Smooth muscle cell (in vitro differentiated cells): ENCODE measurements around the gene PITPNC1. TPM values are rescaled to one million over a fixed set of nuclear protein-coding genes. Genes with fewer than 3 reads are reported as not detected.

Experiments used
- DNase-seq: peaks from one replicate; lab custom pipeline; 2025; ENCODE audit not compliant: unreplicated experiment; lab: John Stamatoyannopoulos, UW
- H2AFZ ChIP-seq: fragments of 200-600 bp; sonication (generic); 2 replicates; pipeline ENCODE4 v1.6.0; 2016; ENCODE audit warnings: antibody characterized with exemption, low read depth, mild to moderate bottlenecking
- H3F3A ChIP-seq: fragments of 200-600 bp; sonication (generic); 2 replicates; pipeline ENCODE4 v1.6.0; 2017; ENCODE audit warnings: antibody characterized with exemption, low read depth
- H3K27ac ChIP-seq: fragments of 200-600 bp; sonication (generic); 2 replicates; pipeline ENCODE4 v1.5.1; 2016; ENCODE audit warnings: low read depth, mild to moderate bottlenecking
- H3K27me3 ChIP-seq: fragments of 200-600 bp; sonication (generic); 2 replicates; pipeline ENCODE4 v1.6.1; 2016; ENCODE audit warnings: low read depth, mild to moderate bottlenecking
- H3K36me3 ChIP-seq: fragments of 200-600 bp; sonication (generic); 2 replicates; pipeline ENCODE4 v1.5.1; 2016; ENCODE audit warnings: low read depth
- H3K4me1 ChIP-seq: fragments of 200-600 bp; sonication (generic); 2 replicates; pipeline ENCODE4 v1.5.1; 2016; ENCODE audit warnings: low read depth
- H3K4me2 ChIP-seq: fragments of 200-600 bp; sonication (generic); 2 replicates; pipeline ENCODE4 v1.6.0; 2016; ENCODE audit warnings: mild to moderate bottlenecking
- H3K4me3 ChIP-seq: fragments of 200-600 bp; sonication (generic); 2 replicates; pipeline ENCODE4 v1.5.1; 2016; ENCODE audit warnings: mild to moderate bottlenecking
- H3K79me2 ChIP-seq: fragments of 200-600 bp; sonication (generic); 2 replicates; pipeline ENCODE4 v1.6.0; 2016; ENCODE audit warnings: low read depth, mild to moderate bottlenecking
- H3K9ac ChIP-seq: fragments of 200-600 bp; sonication (generic); 2 replicates; pipeline ENCODE4 v1.6.0; 2016; ENCODE audit warnings: low read depth
- H3K9me3 ChIP-seq: fragments of 200-600 bp; sonication (generic); replicated peaks from 2 replicates; pipeline ENCODE4 v1.5.1; 2016; ENCODE audit warnings: low read depth
- H4K20me1 ChIP-seq: fragments of 200-600 bp; sonication (generic); 2 replicates; pipeline ENCODE4 v1.6.0; 2016; ENCODE audit warnings: low read depth
- WGBS: methylation state at CpG from one replicate; pipeline ENCODE4 v1.1.7; 2016; ENCODE audit warnings: low lambda C conversion rate; 5-methylcytosine and 5-hydroxymethylcytosine counted together
- polyA plus RNA-seq: library from polyadenylated mRNA; unstranded; fragments of >200 nt; fragmentation: Nextera tagmentation; extraction: Ambion mirVana; gene quantifications from 2 replicates; pipeline ENCODE4 v1.2.1, GENCODE V29; 2016
- total RNA-seq: library from RNA; depleted of rRNA; stranded (reverse); fragments of >200 nt; gene quantifications from 2 replicates; pipeline ENCODE4 v1.2.3, GENCODE V29; 2014
- TF ChIP-seq, protein P1 (sequence below): fragments of 200-600 bp; sonication (generic); IDR thresholded peaks from 2 replicates; pipeline ENCODE4 v1.5.1; 2017; ENCODE audit warnings: borderline replicate concordance, mild to moderate bottlenecking, antibody characterized with exemption; ENCODE audit not compliant: insufficient read depth, poor library complexity, severe bottlenecking

PITPNC1 gene
- total and polyA plus RNA-seq, 2 experiments from 2014 or later = 9.6 to 12.5 TPM

DNA sequence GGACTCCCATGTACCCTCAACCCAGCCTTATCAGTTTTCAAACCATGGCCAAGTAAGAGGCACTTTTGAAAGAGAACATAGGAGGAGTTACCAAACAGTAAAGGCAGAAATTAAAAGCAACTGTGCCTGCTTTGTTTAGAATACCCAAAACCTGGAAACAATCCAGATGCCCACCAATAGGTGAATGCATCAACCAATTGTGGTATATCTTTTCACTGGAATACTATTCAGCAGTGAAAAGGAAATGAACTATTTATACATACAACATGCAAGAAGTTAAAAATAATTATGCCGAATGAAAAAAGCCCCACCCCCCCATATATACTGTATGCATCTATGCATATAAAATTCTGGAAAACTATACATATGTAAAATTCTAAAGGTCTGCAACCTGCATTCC, 37.0 kb downstream of the PITPNC1 start:
- Histone ChIP-seq H4K20me1 (no peaks in the 10 kb centered on the region), H3K27ac (no peak overlapping the region), H3F3A (no peaks in the 10 kb centered on the region), H3K36me3 (no peaks in the 10 kb centered on the region), H3K4me3 (no peak overlapping the region), H3K9me3 (no peaks in the 10 kb centered on the region), H3K27me3 (no peaks in the 10 kb centered on the region), H3K9ac (no peak overlapping the region), H3K4me1 (no peaks in the 10 kb centered on the region), H3K4me2 (no peak overlapping the region), H3K79me2 (no peaks in the 10 kb centered on the region), H2AFZ (no peak overlapping the region)
- DNase-seq = no peak
- WGBS = 59% methylated on average over 1 of the region's 1 CpG
- TF ChIP-seq, protein P1, sequence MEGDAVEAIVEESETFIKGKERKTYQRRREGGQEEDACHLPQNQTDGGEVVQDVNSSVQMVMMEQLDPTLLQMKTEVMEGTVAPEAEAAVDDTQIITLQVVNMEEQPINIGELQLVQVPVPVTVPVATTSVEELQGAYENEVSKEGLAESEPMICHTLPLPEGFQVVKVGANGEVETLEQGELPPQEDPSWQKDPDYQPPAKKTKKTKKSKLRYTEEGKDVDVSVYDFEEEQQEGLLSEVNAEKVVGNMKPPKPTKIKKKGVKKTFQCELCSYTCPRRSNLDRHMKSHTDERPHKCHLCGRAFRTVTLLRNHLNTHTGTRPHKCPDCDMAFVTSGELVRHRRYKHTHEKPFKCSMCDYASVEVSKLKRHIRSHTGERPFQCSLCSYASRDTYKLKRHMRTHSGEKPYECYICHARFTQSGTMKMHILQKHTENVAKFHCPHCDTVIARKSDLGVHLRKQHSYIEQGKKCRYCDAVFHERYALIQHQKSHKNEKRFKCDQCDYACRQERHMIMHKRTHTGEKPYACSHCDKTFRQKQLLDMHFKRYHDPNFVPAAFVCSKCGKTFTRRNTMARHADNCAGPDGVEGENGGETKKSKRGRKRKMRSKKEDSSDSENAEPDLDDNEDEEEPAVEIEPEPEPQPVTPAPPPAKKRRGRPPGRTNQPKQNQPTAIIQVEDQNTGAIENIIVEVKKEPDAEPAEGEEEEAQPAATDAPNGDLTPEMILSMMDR = no peak

DNA sequence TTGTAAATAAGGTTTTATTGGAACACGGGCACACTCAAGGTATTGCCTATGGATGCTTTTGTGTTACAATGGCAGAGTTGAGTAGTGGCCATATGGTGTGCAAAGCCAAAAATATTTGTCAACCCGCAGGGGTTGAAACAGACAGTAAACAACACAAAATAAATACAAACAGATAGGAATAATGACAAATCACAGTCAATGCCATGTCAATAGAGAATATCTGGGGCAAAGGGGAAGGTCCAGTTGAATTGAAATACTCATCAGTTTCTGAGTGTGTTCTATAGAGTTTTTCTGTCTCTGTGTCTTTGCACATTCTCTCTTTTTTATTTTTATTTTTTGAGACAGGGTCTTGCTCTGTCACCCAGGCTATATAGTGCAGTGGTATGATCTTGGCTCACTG, 37.5 kb downstream of the PITPNC1 start:
- H3K4me2 ChIP-seq = no peak overlapping the region
- H3K4me3 ChIP-seq = no peak overlapping the region
- H3K79me2 ChIP-seq = no peaks in the 10 kb centered on the region
- no peaks in the 10 kb centered on the region for H3F3A ChIP-seq
- H3K27me3 ChIP-seq = no peaks in the 10 kb centered on the region
- H3K36me3 ChIP-seq = no peaks in the 10 kb centered on the region
- no peak for DNase-seq
- no peaks in the 10 kb centered on the region for H3K4me1 ChIP-seq
- H2AFZ ChIP-seq = no peak overlapping the region
- H3K9ac ChIP-seq = no peak overlapping the region
- no peaks in the 10 kb centered on the region for H3K9me3 ChIP-seq
- H4K20me1 ChIP-seq = no peaks in the 10 kb centered on the region
- no peak overlapping the region for H3K27ac ChIP-seq
- TF ChIP-seq, protein P1 = no peak
- WGBS = 98% methylated on average over 2 of the region's 2 CpGs

DNA sequence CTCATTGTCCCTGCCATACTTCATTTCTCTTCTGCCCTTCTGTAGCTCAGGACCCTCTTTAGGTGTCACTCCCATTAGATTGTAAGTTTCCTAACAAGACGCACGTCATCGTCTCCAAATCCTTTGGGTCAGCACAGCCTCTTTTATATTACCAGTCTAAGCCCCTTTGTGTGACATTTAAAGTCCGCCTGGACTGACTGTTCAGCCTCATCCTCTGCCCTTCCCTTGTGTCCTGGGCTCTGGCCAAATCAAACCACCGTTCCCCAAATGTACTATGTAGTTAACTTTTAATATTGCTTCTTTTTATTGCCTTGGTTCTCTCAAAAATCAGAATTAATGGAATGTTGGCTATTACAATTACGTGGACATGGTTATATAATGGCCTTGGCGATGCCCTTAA, 38.2 kb downstream of the PITPNC1 start:
- H3K79me2 ChIP-seq = no peaks in the 10 kb centered on the region
- no peaks in the 10 kb centered on the region for H3K4me1 ChIP-seq
- H3K36me3 ChIP-seq = no peaks in the 10 kb centered on the region
- no peaks in the 10 kb centered on the region for H3K27me3 ChIP-seq
- no peak overlapping the region for H2AFZ ChIP-seq
- no peak overlapping the region for H3K9ac ChIP-seq
- no peaks in the 10 kb centered on the region for H4K20me1 ChIP-seq
- no peak overlapping the region for H3K4me3 ChIP-seq
- H3K27ac ChIP-seq = no peak overlapping the region
- H3F3A ChIP-seq = no peaks in the 10 kb centered on the region
- WGBS = 94% methylated on average over 7 of the region's 7 CpGs
- TF ChIP-seq, protein P1 = no peak
- H3K9me3 ChIP-seq = no peaks in the 10 kb centered on the region
- no peak for DNase-seq
- no peak overlapping the region for H3K4me2 ChIP-seq

DNA sequence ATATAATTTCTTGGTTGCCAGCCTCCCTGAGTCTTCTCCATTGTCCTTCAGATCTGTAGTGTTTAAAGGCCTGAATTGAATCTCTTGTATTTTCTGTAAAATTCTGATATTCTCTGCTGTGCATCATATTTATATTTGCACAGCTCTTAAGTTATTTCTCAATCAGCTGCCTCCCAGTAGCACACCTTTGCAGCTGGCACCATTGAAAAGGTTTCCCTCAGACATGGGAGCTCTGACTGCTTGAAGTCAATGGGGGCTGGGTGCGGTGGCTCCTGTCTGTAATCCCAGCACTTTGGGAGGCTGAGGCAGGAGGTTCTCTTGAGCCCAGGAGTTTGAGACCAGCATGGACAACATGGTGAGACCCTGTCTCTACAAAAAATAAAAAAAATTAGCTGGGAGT, 40.4 kb downstream of the PITPNC1 start:
- TF ChIP-seq, protein P1 = no peak
- Histone ChIP-seq H4K20me1 (no peaks in the 10 kb centered on the region), H2AFZ (no peak overlapping the region), H3K79me2 (no peaks in the 10 kb centered on the region), H3F3A (no peaks in the 10 kb centered on the region), H3K9ac (no peak overlapping the region), H3K4me2 (no peak overlapping the region), H3K9me3 (no peaks in the 10 kb centered on the region), H3K36me3 (no peaks in the 10 kb centered on the region), H3K4me3 (no peak overlapping the region), H3K4me1 (no peaks in the 10 kb centered on the region), H3K27ac (no peak overlapping the region), H3K27me3 (no peaks in the 10 kb centered on the region)
- 100% methylated on average over 1 of the region's 1 CpG for WGBS
- DNase-seq = no peak
